GM12878 (cell line): ENCODE measurements around the gene MAGI3. TPM values are rescaled to one million over a fixed set of nuclear protein-coding genes. Genes with fewer than 3 reads are reported as not detected.
A peak's percentile ranks its signal among the peaks of the same experiment; 100 is the strongest.

Experiments used
- ATAC-seq: fragments of 200-7000 bp; cut with Tn5 transposase; 3 replicates; pipeline ENCODE4 v1.9.1; 2020; ENCODE audit warnings: mild to moderate bottlenecking, moderate library complexity
- BruUV-seq: library from RNA; stranded (reverse); fragments of 400-500 nt; replicated peaks from 2 replicates; lab custom pipeline; 2021; lab: Mats Ljungman, UMichigan
- CTCF ChIA-PET: fragments of 300-600 bp; sonication (Branson Sonifier 250); formaldehyde crosslinking; extraction: SDS; loops from one replicate; lab custom pipeline; 2021; ENCODE audit warnings: inconsistent platforms; lab: Yijun Ruan, JAX
- POLR2A ChIA-PET: fragments of 350-600 bp; formaldehyde crosslinking; extraction: SDS; loops from one replicate; lab custom pipeline; 2021; ENCODE audit warnings: inconsistent platforms; lab: Charles Lee
- RAD21 ChIA-PET: fragments of 300-600 bp; sonication (Branson Sonifier 250); formaldehyde crosslinking; loops from one replicate; lab custom pipeline; 2023; ENCODE audit warnings: antibody characterized with exemption; ENCODE audit not compliant: unreplicated experiment; lab: Charles Lee
- SMC1A ChIA-PET: fragments of 300-600 bp; sonication (Branson Sonifier 250); formaldehyde crosslinking; loops from one replicate; lab custom pipeline; 2023; ENCODE audit not compliant: unreplicated experiment, uncharacterized antibody; lab: Charles Lee
- DNase-seq: peaks from one replicate; pipeline ENCODE4 v3.0.0-alpha.2; 2011; ENCODE audit warnings: low read depth, low spot score
- FAIRE-seq: peaks from 3 replicates; lab custom pipeline; 2011; peaks lifted over from hg19 to GRCh38; lab: Jason Lieb, UNC
- H2AFZ ChIP-seq: 2 replicates; pipeline ENCODE4 v1.6.0; 2011; ENCODE audit warnings: low read depth, low read length, control low read depth; ENCODE audit not compliant: control insufficient read depth
- H3K27ac ChIP-seq: 2 replicates; pipeline ENCODE4 v1.5.1; 2011; ENCODE audit warnings: control low read depth; ENCODE audit not compliant: control insufficient read depth, insufficient read depth
- H3K27me3 ChIP-seq, 2 experiments: replicated peaks in 1 of 2; 2 replicates each; pipeline versions ENCODE4 v1.6.0 to v1.6.1; 2011; ENCODE audit warnings: low read length in 1 of 2; ENCODE audit not compliant: control insufficient read depth in 2 of 2, insufficient read depth in 2 of 2
- H3K36me3 ChIP-seq, 2 experiments: 2 replicates each; pipeline ENCODE4 v1.5.1; 2011; ENCODE audit warnings: low read length in 1 of 2; ENCODE audit not compliant: control insufficient read depth in 2 of 2, insufficient read depth in 2 of 2
- H3K4me1 ChIP-seq: 2 replicates; pipeline ENCODE4 v1.6.1; 2011; ENCODE audit warnings: mild to moderate bottlenecking, low read length, moderate library complexity, mixed read lengths; ENCODE audit not compliant: control insufficient read depth, insufficient read depth
- H3K4me2 ChIP-seq: 2 replicates; pipeline ENCODE4 v1.6.0; 2011; ENCODE audit warnings: control low read depth; ENCODE audit not compliant: control insufficient read depth, insufficient read depth
- H3K4me3 ChIP-seq: fragments of 200-600 bp; sonication (generic); 2 replicates; pipeline ENCODE4 v1.5.1; 2016
- H3K79me2 ChIP-seq: 2 replicates; pipeline ENCODE4 v1.6.0; 2011; ENCODE audit warnings: low read length; ENCODE audit not compliant: control insufficient read depth, insufficient read depth
- H3K9ac ChIP-seq: 2 replicates; pipeline ENCODE4 v1.8.0; 2011; ENCODE audit warnings: low read length, control low read depth, mixed read lengths; ENCODE audit not compliant: control insufficient read depth, insufficient read depth
- H3K9me3 ChIP-seq: replicated peaks from 3 replicates; pipeline ENCODE4 v1.5.1; 2011; ENCODE audit warnings: mild to moderate bottlenecking, low read length; ENCODE audit not compliant: control insufficient read depth, insufficient read depth
- H4K20me1 ChIP-seq: 2 replicates; pipeline ENCODE4 v1.6.0; 2011; ENCODE audit not compliant: control insufficient read depth, insufficient read depth
- CREB1 ChIP-seq: IDR thresholded peaks from 2 replicates; pipeline ENCODE4 v1.6.1; 2012; ENCODE audit warnings: low read depth, mild to moderate bottlenecking, inconsistent platforms
- EZH2 ChIP-seq: IDR thresholded peaks from 2 replicates; pipeline ENCODE4 v1.6.1; 2012; ENCODE audit warnings: low read depth, mild to moderate bottlenecking, control low read depth, inconsistent platforms, low read length, borderline replicate concordance; ENCODE audit not compliant: control insufficient read depth
- HDAC2 ChIP-seq: fragments of 200-600 bp; sonication (generic); IDR thresholded peaks from 2 replicates; pipeline ENCODE4 v1.6.1; 2017
- HSF1 ChIP-seq: fragments of 150-350 bp; IDR thresholded peaks from 2 replicates; pipeline ENCODE4 v1.6.1; 2014; ENCODE audit warnings: mild to moderate bottlenecking, low read depth, low read length
- IKZF1 ChIP-seq: fragments of 450-650 bp; conservative IDR thresholded peaks from 2 replicates; pipeline ENCODE4 v1.6.1; 2017; ENCODE audit warnings: antibody characterized with exemption, mild to moderate bottlenecking
- IKZF2 ChIP-seq, 2 experiments: fragments of 450-650 bp; IDR thresholded peaks; 2 replicates each; pipeline ENCODE4 v1.6.1; 2017; ENCODE audit warnings: mild to moderate bottlenecking in 2 of 2, moderate library complexity in 2 of 2
- MYC ChIP-seq: IDR thresholded peaks from 2 replicates; pipeline ENCODE4 v1.6.1; 2011; ENCODE audit warnings: mild to moderate bottlenecking, low read length, moderate library complexity, inconsistent platforms; ENCODE audit not compliant: insufficient read depth, insufficient replicate concordance, insufficient read length, severe bottlenecking
- NR2F1 ChIP-seq: fragments of 450-650 bp; conservative IDR thresholded peaks from 2 replicates; pipeline ENCODE4 v1.6.1; 2017; ENCODE audit warnings: mild to moderate bottlenecking
- SMAD5 ChIP-seq: IDR thresholded peaks from 2 replicates; pipeline ENCODE4 v1.6.1; 2016; ENCODE audit warnings: antibody characterized with exemption, low read depth
- WRNIP1 ChIP-seq: IDR thresholded peaks from 2 replicates; pipeline ENCODE4 v1.6.1; 2011; ENCODE audit warnings: low read depth, low read length, improper control_type of control experiment, borderline replicate concordance
- ZBTB11 ChIP-seq: fragments of 450-650 bp; formaldehyde crosslinking; IDR thresholded peaks from 2 replicates; pipeline ENCODE4 v1.5.0; 2022; ENCODE audit warnings: mild to moderate bottlenecking, missing genetic modification characterization
- ZNF622 ChIP-seq: fragments of 450-650 bp; IDR thresholded peaks from 2 replicates; pipeline ENCODE4 v1.6.1; 2017; ENCODE audit warnings: mild to moderate bottlenecking, inconsistent platforms
- ZNF687 ChIP-seq: fragments of 450-650 bp; IDR thresholded peaks from 2 replicates; pipeline ENCODE4 v1.6.1; 2017; ENCODE audit warnings: mild to moderate bottlenecking, moderate library complexity
- WGBS: methylation state at CpG from one replicate; pipeline ENCODE4 v1.1.6; 2016; ENCODE audit warnings: low lambda C conversion rate; ENCODE audit not compliant: insufficient replicate concordance, insufficient coverage; ENCODE audit errors: missing lambda C conversion rate; 5-methylcytosine and 5-hydroxymethylcytosine counted together
- in situ Hi-C: fragments of 300-500 bp; cut with MboI; formaldehyde crosslinking; loops from 9 replicates; pipeline ENCODE4 v1.14.3; 2018; ENCODE audit warnings: mixed read lengths
- intact Hi-C: fragments of 100-400 bp; cut with micrococcal nuclease; formaldehyde crosslinking; loops from one replicate; pipeline ENCODE4 v1.14.2; 2022; ENCODE audit not compliant: unreplicated experiment
- polyA plus RNA-seq, 11 experiments: library from polyadenylated mRNA; depleted of rRNA in 4 of 11; unstranded in 6 of 11; stranded (reverse) in 5 of 11; fragments of >200 nt; fragmentation: Nextera tagmentation in 4 of 11; fragmentation: Illumina TruSeq in 1 of 11; extraction: Ambion mirVana in 4 of 11; extraction: Trizol in 1 of 11; gene quantifications; 1 replicate in 1 of 11; 2 replicates in 10 of 11; pipeline versions ENCODE4 v1.2.1 to v1.2.3, GENCODE V29; 2011 to 2016; ENCODE audit warnings: inconsistent platforms in 2 of 11, missing spikeins in 2 of 11, low read depth in 1 of 11
- total RNA-seq, 4 experiments: library from RNA; depleted of rRNA in 3 of 4; stranded (reverse); fragments of >200 nt in 3 of 4; fragmentation: Illumina TruSeq in 1 of 4; extraction: Trizol in 1 of 4; gene quantifications; 2 replicates each; pipeline versions ENCODE4 v1.2.1 to v1.2.3, GENCODE V29; 2013 to 2021

The MAGI3 gene
- total and polyA plus RNA-seq, 10 of the 15 experiments (the other 5 are each of a cell fraction or from before 2014, with no cell fraction given) = 0.17 to 0.65 (median 0.32) TPM

GRCh38 chr1:113654883-113655282 lies 264.6 kb downstream of the MAGI3 start:
- SMC1A ChIA-PET = no interaction called here
- Histone ChIP-seq H3K36me3 (no peaks in the 10 kb centered on the region), H4K20me1 (no peaks in the 10 kb centered on the region), H3K4me1 (no peaks in the 10 kb centered on the region)
- RAD21 ChIA-PET = no interaction called here
- no TSS peak for BruUV-seq
- intact Hi-C loops = no loop called here
- TF ChIP-seq IKZF2 (IDR thresholded peaks at IDR 0.05) (no peak), HDAC2 (no peak), EZH2 (no peak), ZNF687 (no peak), HSF1 (no peak), ZNF622 (no peak), CREB1 (no peak), MYC (no peak), SMAD5 (no peak), ZBTB11 (CRISPR knock-in tag) (no peak), WRNIP1 (no peak), IKZF1 (no peak), NR2F1 (no peak)
- TF ChIP-seq, all 136 proteins: peak for 0
- ATAC-seq = no peak
- H2AFZ ChIP-seq = no peak overlapping the region
- no peak overlapping the region for H3K27ac ChIP-seq
- no peak overlapping the region for H3K4me2 ChIP-seq
- no peaks in the 10 kb centered on the region for H3K27me3 ChIP-seq
- H3K4me3 ChIP-seq = no peak overlapping the region
- in situ Hi-C loops = no loop called here
- FAIRE-seq = peak; percentile 7
- ChIA-PET POLR2A (no interaction called here), CTCF (interaction anchor here (1.3 kb wide), 1 partner anchor 582 kb away, joined by 4 read pairs; the partner anchor contains the start of gene LRIG2)
- WGBS = 94% methylated on average over 2 of the region's 2 CpGs
- no peaks in the 10 kb centered on the region for H3K9me3 ChIP-seq
- H3K79me2 ChIP-seq = no peaks in the 10 kb centered on the region
- H3K9ac ChIP-seq = no peak overlapping the region
- no peak for DNase-seq
